ENCODE measurements around the gene TMPRSS9.
A peak's percentile ranks its signal among the peaks of the same experiment; 100 is the strongest.

Gene TMPRSS9

GRCh38 chr19:2362046-2362969, 2.2 kb downstream of the TMPRSS9 start:
- no peak for DNase-seq

DNA sequence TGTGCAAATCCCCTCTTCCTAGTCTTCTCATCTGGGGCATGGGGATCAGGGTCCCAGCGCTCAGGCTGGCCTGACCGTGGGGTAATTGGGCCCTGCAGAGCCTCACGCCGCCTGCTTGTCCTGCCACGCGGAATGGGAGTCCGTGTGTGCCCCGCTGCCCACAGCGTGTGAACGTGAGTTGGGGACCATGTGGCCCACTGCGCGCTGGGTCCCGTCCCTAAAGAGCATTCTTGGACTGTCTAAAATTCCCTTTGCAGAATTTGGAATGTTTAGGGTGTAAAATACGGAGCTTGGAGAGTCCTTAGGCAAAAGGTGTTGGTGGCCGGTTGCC, 2.9 kb downstream of the TMPRSS9 start:
- DNase-seq = no peak

GRCh38 chr19:2363419-2363818, 3.4 kb downstream of the TMPRSS9 start:
- DNase-seq = no peak

DNA sequence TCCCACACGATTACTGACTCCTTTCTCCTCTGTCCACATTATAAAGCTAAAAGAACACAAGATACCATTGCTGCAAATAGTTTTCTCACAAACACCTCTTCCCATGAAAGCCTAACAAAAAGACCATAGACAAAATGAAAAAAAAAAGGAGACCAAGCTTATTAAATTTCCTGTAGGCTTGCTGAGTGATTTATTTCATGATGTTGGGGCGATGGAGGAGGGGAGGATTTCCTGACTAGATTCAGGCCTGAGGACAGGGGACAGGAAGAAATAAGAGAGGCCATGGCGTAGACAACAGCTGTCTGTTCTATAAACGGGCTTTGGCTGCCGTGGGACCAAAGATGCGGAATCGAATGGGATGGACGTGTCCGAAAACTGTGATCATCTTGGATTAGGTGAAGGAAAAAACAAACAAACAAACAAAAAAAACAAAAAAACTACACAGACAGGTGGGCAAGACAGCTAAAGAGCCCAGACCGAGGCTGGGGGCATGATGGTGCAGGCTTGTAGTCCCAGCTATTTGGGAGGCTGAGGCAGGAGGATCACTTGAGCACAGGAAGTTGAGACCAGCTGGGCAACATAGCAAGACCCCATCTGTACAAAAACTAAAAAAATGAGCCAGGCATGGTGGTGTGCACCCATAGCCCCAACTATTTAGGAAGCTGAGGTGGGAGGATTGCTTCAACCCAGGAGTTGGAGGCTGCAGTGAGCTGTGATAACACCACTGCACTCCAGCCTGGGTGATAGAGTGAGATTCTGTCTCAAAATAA, 5.3 kb downstream of the TMPRSS9 start:
- no peak for DNase-seq

DNA sequence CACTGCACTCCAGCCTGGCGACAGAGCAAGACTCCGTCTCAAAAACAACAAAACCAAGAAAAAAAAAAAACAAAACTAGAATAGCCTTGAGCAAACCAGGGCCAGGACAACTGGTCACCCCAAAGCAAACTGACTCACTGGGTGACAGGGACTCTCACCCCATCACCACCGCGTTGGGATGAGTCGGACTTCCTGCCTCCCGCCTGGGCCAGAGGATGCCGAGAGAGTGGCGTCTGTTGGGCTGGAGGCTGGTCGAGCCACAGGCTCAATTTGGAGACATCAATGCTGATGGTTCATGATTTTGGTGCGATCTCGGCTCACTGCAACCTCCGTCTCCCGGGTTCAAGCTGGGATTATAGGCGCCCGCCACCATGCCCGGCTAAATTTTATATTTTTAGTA, 11.6 kb downstream of the TMPRSS9 start:
- DNase-seq = peak; percentile 11

GRCh38 chr19:2372076-2372612, 12.1 kb downstream of the TMPRSS9 start:
- no peak for DNase-seq

DNA sequence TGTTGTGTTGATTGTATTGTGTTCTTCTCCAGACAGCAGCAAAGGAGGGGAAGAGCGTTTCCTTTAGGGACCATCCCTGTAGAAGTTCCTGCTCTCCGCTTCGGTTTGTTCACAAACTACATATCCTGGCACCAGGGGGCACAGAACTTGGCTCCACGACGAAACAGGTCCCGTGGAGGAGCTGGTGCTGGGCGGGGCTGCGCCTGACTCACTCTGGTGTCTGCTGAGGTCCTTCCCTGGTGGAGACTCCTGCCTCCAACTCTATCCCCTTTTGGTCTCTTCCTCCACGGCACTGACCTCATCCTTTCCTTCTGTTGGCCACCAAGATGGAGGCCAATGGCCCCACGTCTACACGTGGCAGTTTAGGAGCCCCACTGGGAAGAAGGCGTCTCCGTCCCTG, 14.7 kb downstream of the TMPRSS9 start:
- DNase-seq = no peak

DNA sequence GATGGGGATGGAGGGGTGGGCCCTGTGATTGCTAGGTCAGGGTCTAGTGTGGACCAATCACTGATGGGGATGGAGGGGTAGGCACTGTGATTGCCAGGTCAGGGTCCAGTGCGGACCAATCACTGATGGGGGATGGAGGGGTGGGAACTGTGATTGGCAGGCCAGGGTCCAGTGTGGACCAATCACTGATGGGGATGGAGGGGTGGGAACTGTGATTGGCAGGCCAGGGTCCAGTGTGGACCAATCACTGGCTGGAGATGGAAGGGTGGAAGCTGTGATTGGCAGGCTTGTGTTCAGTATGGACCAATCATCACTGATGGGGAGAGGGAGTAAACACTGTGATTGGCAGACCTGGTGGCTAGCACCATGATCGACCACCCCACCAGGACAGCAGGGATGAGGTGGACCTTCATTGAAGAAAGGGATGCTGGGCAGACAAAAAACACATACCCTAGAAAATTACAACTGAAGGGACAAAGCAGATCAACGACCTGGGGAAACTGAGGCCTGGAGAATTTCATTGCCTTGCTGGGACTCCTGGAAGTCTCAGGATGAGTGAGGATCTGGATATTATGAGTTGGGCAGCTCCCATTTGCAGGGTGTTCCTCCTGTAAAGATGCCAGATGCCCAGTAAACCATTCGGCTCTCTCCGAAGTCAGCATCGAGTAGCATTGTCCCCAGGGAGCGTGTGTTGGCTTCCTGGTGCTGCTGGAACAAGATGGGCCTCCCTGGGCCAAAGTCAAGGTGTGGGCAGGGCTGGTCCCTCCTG, 15.5 kb downstream of the TMPRSS9 start:
- DNase-seq = no peak

- DNase-seq = no peak
Measured at GRCh38 chr19:2376784-2377519, 16.9 kb downstream of the TMPRSS9 start.

DNA sequence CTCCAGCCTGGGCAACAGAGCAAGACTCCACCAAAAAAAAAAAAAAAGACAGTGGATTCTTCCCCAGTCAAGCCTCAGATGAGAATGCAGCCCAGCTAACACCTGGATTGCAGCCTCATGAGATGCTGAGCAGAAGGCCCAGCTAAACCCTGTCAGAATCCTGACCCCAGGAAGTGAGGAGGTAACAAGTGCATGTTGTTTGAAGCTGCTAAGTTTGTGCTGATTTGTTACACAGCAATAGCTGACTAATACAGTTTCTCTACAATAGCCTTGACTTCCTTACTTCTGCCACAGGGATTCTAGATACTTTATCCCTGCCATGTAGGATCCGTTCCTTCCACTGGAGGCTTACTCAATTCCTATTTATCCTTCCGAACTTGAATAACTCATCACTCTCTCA, 20.5 kb downstream of the TMPRSS9 start:
- DNase-seq = no peak

DNA sequence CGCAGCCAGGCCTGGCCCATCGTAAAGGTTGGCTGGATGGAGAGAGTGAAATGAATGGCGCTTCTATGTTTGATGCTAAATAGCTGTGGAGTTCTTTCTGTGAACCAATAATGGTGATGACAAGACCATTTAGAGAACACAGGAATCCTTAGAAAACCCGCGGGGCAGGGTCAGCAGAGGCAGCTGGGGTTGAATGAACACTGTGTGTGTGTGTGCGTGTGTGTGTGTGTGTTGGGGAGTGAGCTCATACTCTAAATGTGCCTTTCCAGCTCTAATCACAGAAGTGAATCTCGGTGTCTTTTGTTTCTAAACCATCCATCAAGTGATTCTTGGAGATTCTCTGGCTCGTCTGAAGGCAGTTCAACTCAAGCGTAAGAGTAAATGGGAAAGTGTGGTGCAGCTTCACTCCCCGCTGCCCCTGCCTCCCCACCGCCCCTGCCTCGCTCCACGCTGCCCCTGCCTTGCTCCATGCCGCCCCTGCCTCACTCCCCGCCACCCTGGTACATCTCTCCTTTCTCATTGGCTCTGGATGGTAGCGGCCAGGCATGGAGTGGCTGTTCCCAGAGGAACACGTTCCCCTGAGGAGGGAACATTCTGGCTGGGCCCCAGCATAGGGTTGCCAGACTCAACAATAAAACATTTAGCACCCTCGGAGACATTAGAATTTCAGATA, 21.2 kb downstream of the TMPRSS9 start:
- DNase-seq = no peak

GRCh38 chr19:2382530-2383222, 22.6 kb downstream of the TMPRSS9 start:
- DNase-seq = no peak

GRCh38 chr19:2385053-2385721, 25.1 kb downstream of the TMPRSS9 start:
- peak; percentile 13 for DNase-seq

- DNase-seq = no peak
Measured at GRCh38 chr19:2387367-2388288, 27.6 kb downstream of the TMPRSS9 start.

DNA sequence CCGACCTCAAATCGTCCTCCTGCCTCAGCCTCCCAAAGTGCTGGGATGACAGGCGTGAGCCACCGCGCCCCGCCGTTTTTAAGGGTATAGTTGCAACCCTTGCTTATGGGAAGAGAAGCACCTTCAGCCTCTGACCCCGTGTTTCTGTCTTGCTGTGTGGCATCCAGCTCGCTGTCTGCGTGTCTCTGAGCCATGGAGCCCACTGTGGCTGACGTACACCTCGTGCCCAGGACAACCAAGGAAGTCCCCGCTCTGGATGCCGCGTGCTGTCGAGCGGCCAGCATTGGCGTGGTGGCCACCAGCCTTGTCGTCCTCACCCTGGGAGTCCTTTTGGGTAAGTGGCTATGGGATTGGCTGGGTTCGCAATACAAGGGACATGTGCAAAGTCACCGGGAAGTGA, 29.5 kb downstream of the TMPRSS9 start:
- no peak for DNase-seq

GRCh38 chr19:2391118-2391725, 31.2 kb downstream of the TMPRSS9 start:
- peak; percentile 43 for DNase-seq

DNA sequence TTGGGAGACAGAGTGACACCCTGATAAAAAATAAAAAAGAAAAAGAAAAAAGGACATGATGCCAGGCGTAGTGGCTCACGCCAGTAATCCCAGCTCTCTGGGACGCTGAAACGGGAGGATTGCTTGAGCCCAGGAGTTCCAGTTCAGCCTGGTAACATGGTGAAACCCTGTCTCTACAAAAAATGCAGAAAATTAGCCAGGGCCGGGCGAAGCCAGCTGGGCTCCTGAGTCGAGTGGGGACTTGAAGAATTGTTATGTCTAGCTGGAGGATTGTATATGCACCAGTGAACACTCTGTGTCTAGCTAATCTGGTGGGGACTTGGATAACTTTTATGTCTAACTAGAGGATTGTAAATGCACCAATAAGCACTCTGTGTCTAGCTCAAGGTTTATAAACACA, 32.3 kb downstream of the TMPRSS9 start:
- no peak for DNase-seq

DNA sequence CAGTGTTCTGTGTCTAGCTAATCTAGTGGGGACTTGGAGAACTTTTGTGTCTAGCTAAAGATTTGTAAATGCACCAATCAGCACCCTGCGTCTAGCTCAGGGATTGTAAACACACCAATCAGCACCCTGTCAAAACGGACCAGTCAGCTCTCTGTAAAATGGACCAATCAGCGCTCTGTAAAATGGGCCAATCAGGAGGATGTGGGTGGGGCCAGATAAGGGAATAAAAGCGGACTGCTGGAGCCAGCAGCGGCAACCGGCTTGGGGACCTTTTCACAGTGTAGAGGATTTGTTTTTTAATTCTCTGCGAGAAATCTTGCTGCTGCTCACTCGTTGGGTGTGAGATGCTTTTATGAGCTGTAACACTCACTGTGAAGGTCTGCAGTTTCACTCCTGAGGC, 32.8 kb downstream of the TMPRSS9 start:
- peak; percentile 34 for DNase-seq

DNA sequence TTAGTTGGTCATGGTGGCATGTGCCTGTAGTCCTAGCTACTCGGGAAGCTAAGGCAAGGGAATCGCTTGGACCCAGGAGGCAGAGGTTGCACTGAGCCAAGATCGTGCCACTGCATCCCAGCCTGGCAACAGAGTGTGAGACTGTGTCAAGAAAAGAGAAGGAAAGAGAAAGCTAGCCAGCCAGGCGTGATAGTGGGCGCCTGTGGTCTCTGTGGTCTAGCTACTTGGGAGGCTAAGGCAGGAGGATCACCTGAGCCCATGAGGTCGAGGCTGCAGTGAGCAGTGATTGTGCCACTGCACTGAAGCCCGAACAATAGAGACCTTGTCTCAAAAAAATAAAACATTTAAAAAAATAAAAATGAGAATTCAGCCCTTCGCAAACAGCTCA, 34.0 kb downstream of the TMPRSS9 start:
- DNase-seq = no peak
